NB4 (cell line): ENCODE data around the gene KIF1B.

Experiments used
- DNase-seq: peaks from one replicate; pipeline ENCODE4 v3.0.0; 2010; ENCODE audit warnings: low read depth
- H3K4me3 ChIP-seq: one replicate; pipeline ENCODE4 v1.5.1; 2011; ENCODE audit warnings: mild to moderate bottlenecking, low read depth, low read length, moderate library complexity
- MYC ChIP-seq: IDR thresholded peaks from 2 replicates; pipeline ENCODE4 v1.6.1; 2011; ENCODE audit warnings: low read depth, low read length
- POLR2A ChIP-seq: IDR thresholded peaks from 2 replicates; pipeline ENCODE4 v1.6.1; 2011; ENCODE audit warnings: mild to moderate bottlenecking; ENCODE audit not compliant: insufficient read length; ENCODE audit errors: extremely low read depth
- TF ChIP-seq, protein P1 (sequence below): IDR thresholded peaks from one replicate; pipeline ENCODE4 v1.5.1; 2012; ENCODE audit warnings: low read depth, low read length
- TF ChIP-seq, protein P2 (sequence below): IDR thresholded peaks from 2 replicates; pipeline ENCODE4 v1.6.1; 2011; ENCODE audit warnings: low read depth, low read length

The KIF1B gene

DNA sequence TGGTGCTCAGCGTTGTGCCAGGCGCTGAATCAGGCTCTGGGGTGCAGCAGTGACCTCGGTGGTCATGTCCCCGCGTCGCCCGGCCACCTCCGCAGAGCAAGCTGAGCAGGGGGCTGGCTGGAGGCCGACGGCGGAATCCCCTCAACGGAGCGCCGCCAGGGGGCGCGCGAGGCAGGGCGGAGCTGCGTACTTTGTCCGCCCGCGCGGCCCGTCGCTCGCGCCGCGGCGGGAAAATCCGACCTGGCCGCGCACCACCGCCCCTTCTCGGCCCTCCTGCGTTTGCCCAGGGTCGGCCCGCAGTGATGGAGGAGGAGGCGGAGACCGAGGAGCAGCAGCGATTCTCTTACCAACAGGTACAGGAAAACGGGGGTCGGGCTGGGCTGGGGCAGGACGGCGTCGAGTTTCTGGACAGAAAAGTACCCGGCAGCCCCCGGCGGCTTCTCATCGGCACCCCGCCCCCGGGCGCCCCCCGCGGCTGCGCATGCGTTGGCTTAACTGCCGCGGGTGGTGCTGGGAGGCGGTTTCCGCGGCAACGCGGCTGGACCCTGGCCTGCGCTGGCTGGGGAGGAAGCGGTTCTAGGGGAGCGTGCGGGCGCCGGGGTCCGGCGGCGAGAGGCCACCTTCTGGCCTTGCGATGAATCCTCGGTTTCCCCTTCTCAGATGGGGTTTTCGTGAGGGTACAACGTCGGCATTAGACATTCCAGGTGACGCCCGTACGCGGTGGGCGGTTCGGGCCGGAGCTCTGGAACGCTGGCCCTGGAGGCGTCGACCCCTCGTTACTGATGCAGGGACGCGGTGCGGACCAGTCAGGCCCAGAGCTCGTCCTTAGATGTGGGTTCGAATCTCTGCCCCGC lies 220.1 kb downstream of the KIF1B start, which contains the start of gene CENPS:
CENPS (plus strand) TSS at position 218 of the 854 bp plus-strand sequence; CDS start at position 303, 85 bp downstream.
- TF ChIP-seq, protein P1, sequence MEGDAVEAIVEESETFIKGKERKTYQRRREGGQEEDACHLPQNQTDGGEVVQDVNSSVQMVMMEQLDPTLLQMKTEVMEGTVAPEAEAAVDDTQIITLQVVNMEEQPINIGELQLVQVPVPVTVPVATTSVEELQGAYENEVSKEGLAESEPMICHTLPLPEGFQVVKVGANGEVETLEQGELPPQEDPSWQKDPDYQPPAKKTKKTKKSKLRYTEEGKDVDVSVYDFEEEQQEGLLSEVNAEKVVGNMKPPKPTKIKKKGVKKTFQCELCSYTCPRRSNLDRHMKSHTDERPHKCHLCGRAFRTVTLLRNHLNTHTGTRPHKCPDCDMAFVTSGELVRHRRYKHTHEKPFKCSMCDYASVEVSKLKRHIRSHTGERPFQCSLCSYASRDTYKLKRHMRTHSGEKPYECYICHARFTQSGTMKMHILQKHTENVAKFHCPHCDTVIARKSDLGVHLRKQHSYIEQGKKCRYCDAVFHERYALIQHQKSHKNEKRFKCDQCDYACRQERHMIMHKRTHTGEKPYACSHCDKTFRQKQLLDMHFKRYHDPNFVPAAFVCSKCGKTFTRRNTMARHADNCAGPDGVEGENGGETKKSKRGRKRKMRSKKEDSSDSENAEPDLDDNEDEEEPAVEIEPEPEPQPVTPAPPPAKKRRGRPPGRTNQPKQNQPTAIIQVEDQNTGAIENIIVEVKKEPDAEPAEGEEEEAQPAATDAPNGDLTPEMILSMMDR, result peak; percentile 64
- TF ChIP-seq POLR2A (peak; percentile 60), MYC (no peak; the same call in 1 of the 2 replicates)
- TF ChIP-seq, protein P2, sequence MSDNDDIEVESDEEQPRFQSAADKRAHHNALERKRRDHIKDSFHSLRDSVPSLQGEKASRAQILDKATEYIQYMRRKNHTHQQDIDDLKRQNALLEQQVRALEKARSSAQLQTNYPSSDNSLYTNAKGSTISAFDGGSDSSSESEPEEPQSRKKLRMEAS, result peak; percentile 49
- peak; percentile 92 for DNase-seq
- H3K4me3 ChIP-seq, result peak within 1 kb of the TSS; percentile 84
